ENCODE measurements around the gene USP36. TPM values are rescaled to one million over a fixed set of nuclear protein-coding genes. Genes with fewer than 3 reads are reported as not detected.
A peak's percentile ranks its signal among the peaks of the same experiment; 100 is the strongest.

Gene USP36
- total RNA-seq, 1 experiment from 2014 or later = 74.0 TPM

GRCh38 chr17:78839235-78839761 lies 1.3 kb downstream of the USP36 start:
- ATAC-seq = no peak
- ChIA-PET POLR2A (no interaction called here), CTCF (interaction anchor here (1.3 kb wide), 1 partner anchor 132 kb away, joined by 3 read pairs; no protein-coding TSS in a partner anchor)

DNA sequence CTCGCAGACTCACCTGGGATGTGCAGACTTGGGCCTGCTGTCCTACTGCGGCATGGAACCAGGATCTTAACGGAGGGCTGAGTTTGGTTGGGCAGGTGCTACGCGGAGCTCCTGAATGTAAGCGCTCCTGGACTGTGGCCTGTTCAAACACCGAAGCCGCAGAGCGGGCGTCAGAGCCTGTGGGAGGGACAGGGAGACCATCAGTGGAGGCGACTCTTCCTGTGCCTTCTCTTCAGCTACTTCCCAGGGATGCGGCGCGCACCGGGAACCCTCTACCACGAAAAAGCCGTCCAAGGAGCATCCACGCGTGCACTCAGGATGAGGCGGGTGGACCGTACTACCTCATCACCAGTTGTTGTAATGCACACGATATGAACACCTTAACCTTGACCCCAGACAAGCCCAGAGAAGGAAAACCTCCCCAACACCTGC lies 2.0 kb downstream of the USP36 start:
- Mint-ChIP-seq H3K9me3 (no peaks in the 10 kb centered on the region), H3K4me1 (peaks cover 21% of the 10 kb centered on the region), H3K4me3 (peak overlapping the region; percentile 84), H3K27ac (peak overlapping the region; percentile 58; the same call in 1 of the 2 replicates), H3K27me3 (ENCODE audit: low read depth) (no peaks in the 10 kb centered on the region), H3K36me3 (peaks cover 37% of the 10 kb centered on the region)
- ChIA-PET CTCF (interaction anchor here (1.3 kb wide), 1 partner anchor 133 kb away, joined by 3 read pairs; no protein-coding TSS in a partner anchor), POLR2A (no interaction called here)
- DNase-seq (ENCODE audit: low spot score) = no peak
- no peak for ATAC-seq
- TF ChIP-seq, protein P1, sequence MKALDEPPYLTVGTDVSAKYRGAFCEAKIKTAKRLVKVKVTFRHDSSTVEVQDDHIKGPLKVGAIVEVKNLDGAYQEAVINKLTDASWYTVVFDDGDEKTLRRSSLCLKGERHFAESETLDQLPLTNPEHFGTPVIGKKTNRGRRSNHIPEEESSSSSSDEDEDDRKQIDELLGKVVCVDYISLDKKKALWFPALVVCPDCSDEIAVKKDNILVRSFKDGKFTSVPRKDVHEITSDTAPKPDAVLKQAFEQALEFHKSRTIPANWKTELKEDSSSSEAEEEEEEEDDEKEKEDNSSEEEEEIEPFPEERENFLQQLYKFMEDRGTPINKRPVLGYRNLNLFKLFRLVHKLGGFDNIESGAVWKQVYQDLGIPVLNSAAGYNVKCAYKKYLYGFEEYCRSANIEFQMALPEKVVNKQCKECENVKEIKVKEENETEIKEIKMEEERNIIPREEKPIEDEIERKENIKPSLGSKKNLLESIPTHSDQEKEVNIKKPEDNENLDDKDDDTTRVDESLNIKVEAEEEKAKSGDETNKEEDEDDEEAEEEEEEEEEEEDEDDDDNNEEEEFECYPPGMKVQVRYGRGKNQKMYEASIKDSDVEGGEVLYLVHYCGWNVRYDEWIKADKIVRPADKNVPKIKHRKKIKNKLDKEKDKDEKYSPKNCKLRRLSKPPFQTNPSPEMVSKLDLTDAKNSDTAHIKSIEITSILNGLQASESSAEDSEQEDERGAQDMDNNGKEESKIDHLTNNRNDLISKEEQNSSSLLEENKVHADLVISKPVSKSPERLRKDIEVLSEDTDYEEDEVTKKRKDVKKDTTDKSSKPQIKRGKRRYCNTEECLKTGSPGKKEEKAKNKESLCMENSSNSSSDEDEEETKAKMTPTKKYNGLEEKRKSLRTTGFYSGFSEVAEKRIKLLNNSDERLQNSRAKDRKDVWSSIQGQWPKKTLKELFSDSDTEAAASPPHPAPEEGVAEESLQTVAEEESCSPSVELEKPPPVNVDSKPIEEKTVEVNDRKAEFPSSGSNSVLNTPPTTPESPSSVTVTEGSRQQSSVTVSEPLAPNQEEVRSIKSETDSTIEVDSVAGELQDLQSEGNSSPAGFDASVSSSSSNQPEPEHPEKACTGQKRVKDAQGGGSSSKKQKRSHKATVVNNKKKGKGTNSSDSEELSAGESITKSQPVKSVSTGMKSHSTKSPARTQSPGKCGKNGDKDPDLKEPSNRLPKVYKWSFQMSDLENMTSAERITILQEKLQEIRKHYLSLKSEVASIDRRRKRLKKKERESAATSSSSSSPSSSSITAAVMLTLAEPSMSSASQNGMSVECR (CRISPR knock-in tag; IDR thresholded peaks at IDR 0.05; ENCODE audit: borderline replicate concordance) = no peak
- TF ChIP-seq RORB (CRISPR knock-in tag; IDR thresholded peaks at IDR 0.05) (no peak), TEAD1 (CRISPR knock-in tag; IDR thresholded peaks at IDR 0.05) (no peak), PRRX2 (CRISPR knock-in tag; IDR thresholded peaks at IDR 0.05) (no peak), ZNF317 (CRISPR knock-in tag; IDR thresholded peaks at IDR 0.05; ENCODE audit: borderline replicate concordance, low read depth) (no peak), ETV6 (CRISPR knock-in tag; IDR thresholded peaks at IDR 0.05) (no peak), GABPB1 (CRISPR knock-in tag; IDR thresholded peaks at IDR 0.05) (peak; percentile 38; the same call in 1 of the 2 replicates)

More at GRCh38 chr17:78839235-78839761, 1.3 kb downstream of the USP36 start:
- no peak for DNase-seq (ENCODE audit: low spot score)
- TF ChIP-seq ZNF281 (CRISPR knock-in tag; IDR thresholded peaks at IDR 0.05) = no peak
- TF ChIP-seq ZNF416 (CRISPR knock-in tag; IDR thresholded peaks at IDR 0.05) = no peak
- TF ChIP-seq NR2C2 (CRISPR knock-in tag; IDR thresholded peaks at IDR 0.05) = no peak
- no peak for TF ChIP-seq FOXK1 (CRISPR knock-in tag; IDR thresholded peaks at IDR 0.05)
- no peak for TF ChIP-seq ATF1 (CRISPR knock-in tag; IDR thresholded peaks at IDR 0.05)
- TF ChIP-seq NFATC4 (CRISPR knock-in tag; IDR thresholded peaks at IDR 0.05) = no peak
- no peak for TF ChIP-seq SOX15 (CRISPR knock-in tag; IDR thresholded peaks at IDR 0.05)
- no peak for TF ChIP-seq KAT7 (CRISPR knock-in tag; IDR thresholded peaks at IDR 0.05; ENCODE audit: borderline replicate concordance)
- TF ChIP-seq CBFB (CRISPR knock-in tag; IDR thresholded peaks at IDR 0.05; ENCODE audit: low read depth) = no peak
- Mint-ChIP-seq H3K4me3 (peak overlapping the region; percentile 84), H3K27ac (peak overlapping the region; percentile 19), H3K27me3 (ENCODE audit: low read depth) (no peaks in the 10 kb centered on the region), H3K9me3 (no peaks in the 10 kb centered on the region), H3K36me3 (peaks cover 30% of the 10 kb centered on the region), H3K4me1 (peaks cover 21% of the 10 kb centered on the region)

DNA sequence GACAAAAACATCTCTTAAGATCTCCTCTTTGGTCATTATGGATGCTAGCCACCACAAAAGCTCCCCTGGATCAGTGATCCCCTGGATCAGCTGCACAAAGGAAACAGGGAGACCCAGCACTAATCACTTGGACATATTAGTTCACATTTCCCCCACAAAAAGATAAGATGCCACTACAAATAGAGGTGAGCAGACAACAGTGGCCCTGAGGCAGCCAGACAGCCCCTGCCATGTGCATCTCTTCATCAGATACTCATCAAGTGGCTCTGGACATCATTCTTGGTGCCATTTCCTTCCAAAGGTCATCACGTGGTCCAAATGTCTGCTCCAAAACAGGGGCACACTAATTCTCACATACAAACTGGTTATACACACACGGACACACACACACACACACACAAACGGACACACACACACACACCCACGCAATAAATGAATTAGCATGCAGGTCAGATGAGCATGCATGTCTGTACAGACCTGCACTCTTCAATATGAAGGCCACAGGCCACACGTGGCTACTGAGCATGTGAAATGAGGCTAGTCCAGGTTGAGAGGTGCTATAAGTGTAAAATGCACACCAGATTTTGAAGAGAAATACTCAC lies 4.1 kb downstream of the USP36 start:
- no peak for ATAC-seq
- CTCF ChIA-PET = no interaction called here
- no peak for DNase-seq (ENCODE audit: low spot score)
- no peak for TF ChIP-seq HMGA2 (CRISPR knock-in tag; IDR thresholded peaks at IDR 0.05)
- TF ChIP-seq JUN (CRISPR knock-in tag; IDR thresholded peaks at IDR 0.05) = no peak
- Mint-ChIP-seq H3K4me1 (peaks cover 17% of the 10 kb centered on the region), H3K27me3 (ENCODE audit: low read depth) (no peaks in the 10 kb centered on the region), H3K9me3 (no peaks in the 10 kb centered on the region), H3K36me3 (peaks cover 57% of the 10 kb centered on the region), H3K27ac (no peak overlapping the region; the same call in 1 of the 2 replicates), H3K4me3 (no peak overlapping the region)
- POLR2A ChIA-PET = no interaction called here
